DOHH2 (cell line): ENCODE data around the gene SLC35F6.

ENCODE experiments used
- H3F3A ChIP-seq: fragments of 200-600 bp; sonication (generic), shearing (Covaris generic); 2 replicates; pipeline ENCODE4 v1.6.0; 2016; ENCODE audit warnings: antibody characterized with exemption, mild to moderate bottlenecking; ENCODE audit not compliant: control insufficient read depth, insufficient read depth
- H3K27ac ChIP-seq: fragments of 200-600 bp; sonication (generic); 2 replicates; pipeline ENCODE4 v1.5.1; 2014; ENCODE audit warnings: low read depth, mild to moderate bottlenecking, low read length, moderate library complexity
- H3K27me3 ChIP-seq: fragments of 200-600 bp; sonication (generic); 2 replicates; pipeline ENCODE4 v1.6.1; 2014; ENCODE audit warnings: mild to moderate bottlenecking, low read length, mixed read lengths; ENCODE audit not compliant: control insufficient read depth
- H3K36me3 ChIP-seq: fragments of 200-600 bp; sonication (generic); 2 replicates; pipeline ENCODE4 v1.6.1; 2014; ENCODE audit warnings: mild to moderate bottlenecking, low read length, moderate library complexity, mixed read lengths; ENCODE audit not compliant: control insufficient read depth
- H3K4me1 ChIP-seq: fragments of 200-600 bp; sonication (generic); 2 replicates; pipeline ENCODE4 v1.6.1; 2014; ENCODE audit warnings: mild to moderate bottlenecking, low read length, mixed read lengths; ENCODE audit not compliant: control insufficient read depth
- H3K4me2 ChIP-seq: fragments of 200-600 bp; sonication (generic); 2 replicates; pipeline ENCODE4 v1.6.0; 2014; ENCODE audit warnings: mild to moderate bottlenecking, low read length, moderate library complexity
- H3K4me3 ChIP-seq: fragments of 200-600 bp; sonication (generic); 2 replicates; pipeline ENCODE4 v1.5.1; 2014; ENCODE audit warnings: mild to moderate bottlenecking, low read length, mixed read lengths
- H3K79me2 ChIP-seq: fragments of 200-600 bp; sonication (generic); 2 replicates; pipeline ENCODE4 v1.6.1; 2014; ENCODE audit warnings: mild to moderate bottlenecking, low read length, mixed read lengths; ENCODE audit not compliant: control insufficient read depth
- H3K9me2 ChIP-seq: fragments of 200-600 bp; sonication (generic); replicated peaks from 2 replicates; pipeline ENCODE4 v1.6.1; 2014; ENCODE audit warnings: mild to moderate bottlenecking, low read length, mixed read lengths; ENCODE audit not compliant: control insufficient read depth
- H3K9me3 ChIP-seq: fragments of 200-600 bp; sonication (generic); 2 replicates; pipeline ENCODE4 v1.6.1; 2014; ENCODE audit warnings: antibody characterized with exemption, low read length, mixed read lengths; ENCODE audit not compliant: control insufficient read depth, insufficient read depth
- H4K20me1 ChIP-seq: fragments of 200-600 bp; sonication (generic); 2 replicates; pipeline ENCODE4 v1.6.0; 2014; ENCODE audit warnings: low read depth, mild to moderate bottlenecking, antibody characterized with exemption, low read length, moderate library complexity; ENCODE audit not compliant: control insufficient read depth, insufficient read depth
- CTCF ChIP-seq: fragments of 200-600 bp; sonication (generic); IDR thresholded peaks from one replicate; pipeline ENCODE4 v1.5.1; 2014; ENCODE audit warnings: antibody characterized with exemption, mild to moderate bottlenecking, low read depth, low read length; ENCODE audit not compliant: poor library complexity, severe bottlenecking
- EZH2phosphoT487 ChIP-seq: fragments of 200-600 bp; sonication (generic); IDR thresholded peaks from 2 replicates; pipeline ENCODE4 v1.6.1; 2017; ENCODE audit warnings: borderline replicate concordance, mild to moderate bottlenecking, antibody characterized with exemption, low read length, moderate library complexity, mixed read lengths

SLC35F6 gene

GRCh38 chr2:26720322-26721114 lies 43.6 kb upstream of the SLC35F6 start:
- no peaks in the 10 kb centered on the region for H3F3A ChIP-seq
- no peaks in the 10 kb centered on the region for H3K9me3 ChIP-seq
- TF ChIP-seq CTCF, result no peak
- TF ChIP-seq EZH2phosphoT487, result no peak
- no peaks in the 10 kb centered on the region for H3K27me3 ChIP-seq
- no peak overlapping the region for H3K4me2 ChIP-seq
- H4K20me1 ChIP-seq, result no peaks in the 10 kb centered on the region
- no peaks in the 10 kb centered on the region for H3K79me2 ChIP-seq
- H3K4me3 ChIP-seq, result no peak overlapping the region
- no peaks in the 10 kb centered on the region for H3K9me2 ChIP-seq
- H3K4me1 ChIP-seq, result no peaks in the 10 kb centered on the region
- H3K27ac ChIP-seq, result no peak overlapping the region
- no peaks in the 10 kb centered on the region for H3K36me3 ChIP-seq

GRCh38 chr2:26721115-26722032 lies 42.7 kb upstream of the SLC35F6 start:
- TF ChIP-seq CTCF (no peak), EZH2phosphoT487 (no peak)
- Histone ChIP-seq H3K4me2 (no peak overlapping the region), H3K27ac (no peak overlapping the region), H3K4me3 (no peak overlapping the region), H3K36me3 (no peaks in the 10 kb centered on the region), H4K20me1 (no peaks in the 10 kb centered on the region), H3K79me2 (no peaks in the 10 kb centered on the region), H3K4me1 (no peaks in the 10 kb centered on the region), H3K9me2 (no peaks in the 10 kb centered on the region), H3K9me3 (no peaks in the 10 kb centered on the region), H3K27me3 (no peaks in the 10 kb centered on the region), H3F3A (no peaks in the 10 kb centered on the region)

DNA sequence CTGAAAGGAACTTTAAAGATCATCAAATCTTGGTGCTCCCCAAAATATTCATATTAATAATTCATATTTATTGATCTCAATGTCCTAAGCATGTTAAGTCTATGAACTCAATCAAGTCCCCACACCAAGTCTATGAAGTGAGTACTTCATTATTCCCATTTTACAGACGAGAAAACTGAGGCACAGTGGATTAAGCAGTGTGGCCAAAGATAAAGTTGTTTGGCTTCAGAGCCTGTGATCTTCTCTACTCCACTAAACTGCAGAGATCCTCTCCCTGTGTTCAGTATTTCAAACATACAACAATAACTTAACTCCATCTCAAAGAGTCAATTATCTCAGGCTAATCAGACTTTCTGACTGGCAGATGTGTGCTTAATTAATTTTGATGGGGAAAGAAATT lies 41.8 kb upstream of the SLC35F6 start:
- Histone ChIP-seq H3K9me3 (no peaks in the 10 kb centered on the region), H3F3A (no peaks in the 10 kb centered on the region), H4K20me1 (no peaks in the 10 kb centered on the region), H3K27ac (no peak overlapping the region), H3K9me2 (no peaks in the 10 kb centered on the region), H3K36me3 (no peaks in the 10 kb centered on the region), H3K79me2 (no peaks in the 10 kb centered on the region), H3K4me1 (no peaks in the 10 kb centered on the region), H3K4me2 (no peak overlapping the region), H3K4me3 (no peak overlapping the region), H3K27me3 (no peaks in the 10 kb centered on the region)
- TF ChIP-seq EZH2phosphoT487 (no peak), CTCF (no peak)
